DOHH2 (cell line): ENCODE data around the gene PRKN.

Experiments
- CTCF ChIP-seq: fragments of 200-600 bp; sonication (generic); IDR thresholded peaks from one replicate; pipeline ENCODE4 v1.5.1; 2014; ENCODE audit warnings: antibody characterized with exemption, mild to moderate bottlenecking, low read depth, low read length; ENCODE audit not compliant: poor library complexity, severe bottlenecking
- EZH2phosphoT487 ChIP-seq: fragments of 200-600 bp; sonication (generic); IDR thresholded peaks from 2 replicates; pipeline ENCODE4 v1.6.1; 2017; ENCODE audit warnings: borderline replicate concordance, mild to moderate bottlenecking, antibody characterized with exemption, low read length, moderate library complexity, mixed read lengths

- no peak for TF ChIP-seq CTCF
- TF ChIP-seq EZH2phosphoT487: no peak
Measured at GRCh38 chr6:161949531-161949930, 778.0 kb downstream of the PRKN start.
